Right lobe of liver (tissue), 6 donors: ENCODE data around the gene SLC4A4. TPM values are rescaled to one million over a fixed set of nuclear protein-coding genes. Genes with fewer than 3 reads are reported as not detected.

Experiments
- ATAC-seq, 4 donors: fragments of 200-7000 bp; cut with Tn5 transposase; one replicate each; pipeline ENCODE4 v1.9.1; 2020; ENCODE audit warnings: mild to moderate bottlenecking in 4 of 4, moderate library complexity in 4 of 4
- DNase-seq, 3 donors: peaks; one replicate each; pipeline ENCODE4 v3.0.0-alpha.2; 2020
- H3K27ac ChIP-seq, 3 donors: fragments of 200-600 bp; one replicate each; pipeline ENCODE4 v1.8.0; 2022
- H3K27me3 ChIP-seq, 2 donors: fragments of 200-600 bp; one replicate each; pipeline ENCODE4 v1.8.0; 2022
- H3K36me3 ChIP-seq, 4 donors: fragments of 200-600 bp; sonication (generic) in 1 of 4; one replicate each; pipeline versions ENCODE4 v1.5.1 to v1.8.0; 2017 to 2022; ENCODE audit warnings: control low read depth in 1 of 4
- H3K4me1 ChIP-seq, 4 donors: fragments of 200-600 bp; sonication (generic) in 1 of 4; one replicate each; pipeline versions ENCODE4 v1.5.1 to v1.8.0; 2017 to 2022; ENCODE audit warnings: control low read depth in 1 of 4
- H3K4me3 ChIP-seq, 3 donors: fragments of 200-600 bp; one replicate each; pipeline ENCODE4 v1.8.0; 2022
- H3K9me3 ChIP-seq, 4 donors: fragments of 200-600 bp; sonication (generic) in 1 of 4; one replicate each; pipeline versions ENCODE4 v1.5.1 to v1.8.0; 2017 to 2022; ENCODE audit warnings: control low read depth in 1 of 4
- POLR2A ChIP-seq: fragments of 450-650 bp; IDR thresholded peaks from one replicate; pipeline ENCODE4 v1.6.1; 2017; ENCODE audit warnings: antibody characterized with exemption, mild to moderate bottlenecking
- WGBS: methylation state at CpG from one replicate; pipeline ENCODE4 v1.1.6; 2018; ENCODE audit warnings: low coverage, low lambda C conversion rate; ENCODE audit not compliant: insufficient coverage; ENCODE audit errors: missing lambda C conversion rate; 5-methylcytosine and 5-hydroxymethylcytosine counted together
- intact Hi-C, 2 donors: fragments of 100-400 bp; cut with DNase I; formaldehyde crosslinking; loops; one replicate each; pipeline versions ENCODE4 v1.11.2 to v1.14.1; 2022
- total RNA-seq, 6 experiments: library from RNA; depleted of rRNA in 2 of 6; stranded (reverse); fragments of >200 nt in 2 of 6; fragmentation: NEBNext Ultra II Directional in 3 of 6; extraction: Animal tissue kit (Norgen Biotek cat#: 25700) in 3 of 6; gene quantifications; one replicate each; pipeline versions ENCODE4 v1.1.0 to v1.2.4, GENCODE V29; 2016 to 2023
- TF ChIP-seq, protein P1 (sequence below), 4 donors: fragments of 200-600 bp in 3 of 4; fragments of 450-650 bp in 1 of 4; IDR thresholded peaks; one replicate each; pipeline versions ENCODE4 v1.5.1 to v1.8.0; 2016 to 2022; ENCODE audit warnings: antibody characterized with exemption in 4 of 4, mild to moderate bottlenecking in 2 of 4
- donor health status: DM: no; HTN: yes; CAD: no.
- donor health status: DM: no; HTN: no; CAD: no.
- donor health status: DM: no; HTN: no; CAD: no.
- donor health status: DM: no; HTN: yes; CAD: no.
- donor health status: DM: no; HTN: yes; CAD: no.

SLC4A4 gene
- total RNA-seq, 6 experiments from 2014 or later = 16.5 to 28.7 (median 24.4) TPM

DNA sequence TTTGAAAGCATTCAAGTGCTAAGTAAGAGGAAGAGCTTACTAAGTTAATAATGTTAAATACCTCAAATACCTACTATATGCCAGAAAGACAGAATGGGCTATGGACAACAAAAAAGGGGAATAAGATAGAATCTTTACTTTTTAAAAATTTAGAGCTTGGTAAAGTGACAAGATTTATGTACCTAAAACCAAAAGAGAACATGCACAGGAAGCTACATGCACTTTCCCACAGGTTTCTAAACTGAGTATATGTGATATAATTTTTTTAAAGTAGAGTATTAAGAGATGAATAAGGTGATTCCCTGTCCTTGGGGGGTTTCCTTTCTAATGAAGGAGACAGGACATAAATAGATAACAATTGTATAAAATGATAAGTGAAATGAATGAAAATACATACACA lies 30.7 kb downstream of the SLC4A4 start:
- no peak for DNase-seq
- TF ChIP-seq POLR2A = no peak
- TF ChIP-seq, protein P1, sequence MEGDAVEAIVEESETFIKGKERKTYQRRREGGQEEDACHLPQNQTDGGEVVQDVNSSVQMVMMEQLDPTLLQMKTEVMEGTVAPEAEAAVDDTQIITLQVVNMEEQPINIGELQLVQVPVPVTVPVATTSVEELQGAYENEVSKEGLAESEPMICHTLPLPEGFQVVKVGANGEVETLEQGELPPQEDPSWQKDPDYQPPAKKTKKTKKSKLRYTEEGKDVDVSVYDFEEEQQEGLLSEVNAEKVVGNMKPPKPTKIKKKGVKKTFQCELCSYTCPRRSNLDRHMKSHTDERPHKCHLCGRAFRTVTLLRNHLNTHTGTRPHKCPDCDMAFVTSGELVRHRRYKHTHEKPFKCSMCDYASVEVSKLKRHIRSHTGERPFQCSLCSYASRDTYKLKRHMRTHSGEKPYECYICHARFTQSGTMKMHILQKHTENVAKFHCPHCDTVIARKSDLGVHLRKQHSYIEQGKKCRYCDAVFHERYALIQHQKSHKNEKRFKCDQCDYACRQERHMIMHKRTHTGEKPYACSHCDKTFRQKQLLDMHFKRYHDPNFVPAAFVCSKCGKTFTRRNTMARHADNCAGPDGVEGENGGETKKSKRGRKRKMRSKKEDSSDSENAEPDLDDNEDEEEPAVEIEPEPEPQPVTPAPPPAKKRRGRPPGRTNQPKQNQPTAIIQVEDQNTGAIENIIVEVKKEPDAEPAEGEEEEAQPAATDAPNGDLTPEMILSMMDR (IDR thresholded peaks at IDR 0.05) = no peak
- no peaks in the 10 kb centered on the region for H3K9me3 ChIP-seq
- intact Hi-C loops = no loop called here
- no peak overlapping the region for H3K4me3 ChIP-seq
- no peak overlapping the region for H3K27ac ChIP-seq
- no peaks in the 10 kb centered on the region for H3K4me1 ChIP-seq
- H3K36me3 ChIP-seq = no peaks in the 10 kb centered on the region
- no peak for ATAC-seq
- H3K27me3 ChIP-seq = no peaks in the 10 kb centered on the region

DNA sequence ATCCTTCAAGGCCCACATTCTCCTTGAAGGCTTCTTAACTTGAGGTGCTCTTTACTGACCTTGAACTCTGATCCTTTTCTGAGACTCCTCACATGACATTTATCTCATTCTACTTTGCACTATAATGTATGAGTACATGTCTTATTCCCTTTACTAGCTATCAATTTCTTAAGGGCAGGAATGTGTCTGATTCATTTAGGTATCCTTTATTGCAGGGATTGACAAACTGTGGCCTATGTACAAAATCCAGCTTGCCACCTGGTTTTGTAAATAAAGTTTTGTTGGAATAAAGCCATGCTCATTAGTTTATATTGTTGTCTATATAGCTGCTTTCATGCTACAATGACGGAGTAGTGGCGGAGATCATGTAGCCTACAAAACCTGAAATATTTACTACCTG lies 36.7 kb downstream of the SLC4A4 start:
- TF ChIP-seq POLR2A = no peak
- TF ChIP-seq, protein P1 (IDR thresholded peaks at IDR 0.05) = no peak
- intact Hi-C loops = no loop called here
- no peaks in the 10 kb centered on the region for H3K27me3 ChIP-seq
- H3K36me3 ChIP-seq = no peaks in the 10 kb centered on the region
- DNase-seq (no peak), ATAC-seq (no peak)
- 90% methylated on average over 2 of the region's 2 CpGs for WGBS
- H3K27ac ChIP-seq = no peak overlapping the region
- no peaks in the 10 kb centered on the region for H3K9me3 ChIP-seq
- H3K4me1 ChIP-seq = no peaks in the 10 kb centered on the region
- H3K4me3 ChIP-seq = no peak overlapping the region

DNA sequence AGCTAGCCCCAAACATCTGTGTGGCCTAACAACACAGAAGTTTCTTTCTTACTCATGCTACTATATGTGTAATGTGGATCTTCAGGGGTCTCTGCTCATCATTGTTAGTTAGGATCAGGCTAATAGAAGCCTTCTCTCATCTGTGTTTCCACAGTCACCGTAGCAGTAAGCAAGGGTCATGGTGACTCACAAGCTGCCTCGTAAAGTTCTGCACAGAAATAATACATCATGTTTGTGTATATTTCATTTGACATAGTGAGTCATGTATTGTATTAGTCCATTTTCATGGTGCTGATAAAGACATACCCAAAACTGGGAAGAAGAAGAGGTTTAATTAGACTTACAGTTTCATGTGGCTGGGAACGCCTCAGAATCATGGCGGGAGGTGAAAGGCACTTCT lies 38.7 kb downstream of the SLC4A4 start:
- H3K4me1 ChIP-seq = peaks cover 0 to 7% (median 3%) of the 10 kb centered on the region in 4 donors
- intact Hi-C loops = no loop called here
- DNase-seq (no peak), ATAC-seq (no peak)
- no peak overlapping the region for H3K27ac ChIP-seq
- WGBS = 94% methylated on average over 4 of the region's 4 CpGs
- no peak for TF ChIP-seq POLR2A
- TF ChIP-seq, protein P1 (IDR thresholded peaks at IDR 0.05) = no peak
- H3K27me3 ChIP-seq = no peaks in the 10 kb centered on the region
- no peaks in the 10 kb centered on the region for H3K9me3 ChIP-seq
- H3K4me3 ChIP-seq = no peak overlapping the region
- H3K36me3 ChIP-seq = no peaks in the 10 kb centered on the region

DNA sequence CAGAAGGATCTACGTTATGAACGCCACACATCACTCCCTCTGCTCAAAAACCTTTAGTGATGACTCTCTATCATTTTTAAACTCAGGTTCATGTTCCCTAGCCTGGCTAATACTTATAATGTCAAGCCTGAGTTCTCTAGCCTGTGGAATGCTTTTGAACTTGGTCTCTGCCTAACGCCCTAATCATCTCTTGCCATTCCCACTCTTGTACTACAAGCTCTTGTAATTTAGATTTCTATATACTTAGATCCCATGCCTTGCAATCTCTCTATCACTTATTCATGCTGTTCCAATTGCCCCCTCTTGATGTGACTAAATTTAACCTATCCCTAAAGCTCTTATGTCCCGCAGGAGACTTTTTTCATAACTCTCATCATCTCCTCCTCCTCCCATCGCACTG lies 40.3 kb downstream of the SLC4A4 start:
- no peak overlapping the region for H3K4me3 ChIP-seq
- TF ChIP-seq, protein P1 (IDR thresholded peaks at IDR 0.05) = no peak
- TF ChIP-seq POLR2A = no peak
- no peaks in the 10 kb centered on the region for H3K9me3 ChIP-seq
- no peak for ATAC-seq
- H3K4me1 ChIP-seq = peaks cover 0 to 20% (median 3%) of the 10 kb centered on the region in 4 donors
- WGBS = 94% methylated on average over 5 of the region's 5 CpGs
- no peak overlapping the region for H3K27ac ChIP-seq
- DNase-seq = no peak
- no peaks in the 10 kb centered on the region for H3K27me3 ChIP-seq
- no peaks in the 10 kb centered on the region for H3K36me3 ChIP-seq
- intact Hi-C loops = no loop called here

DNA sequence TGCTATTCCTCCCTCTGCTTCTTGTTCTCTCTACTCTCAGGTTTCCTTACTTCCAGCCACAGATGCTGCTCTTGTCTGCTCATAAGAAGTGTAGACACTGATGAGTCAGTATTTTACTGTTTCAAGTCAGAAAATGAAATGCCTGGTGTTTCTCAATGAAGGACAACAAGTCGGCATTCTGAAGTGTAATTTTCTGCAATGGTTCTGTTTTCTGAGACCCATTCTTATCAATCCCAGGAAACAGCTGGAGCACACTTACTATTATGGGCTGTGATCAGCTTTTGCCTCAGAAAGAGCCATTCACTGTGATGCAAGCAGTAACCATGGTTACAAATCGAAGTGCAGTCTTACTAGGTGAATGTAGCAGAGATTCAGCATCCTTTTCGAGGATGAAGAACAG lies 42.0 kb downstream of the SLC4A4 start:
- no peak overlapping the region for H3K4me3 ChIP-seq
- no peaks in the 10 kb centered on the region for H3K27me3 ChIP-seq
- no peak for DNase-seq
- no peak for ATAC-seq
- H3K9me3 ChIP-seq = no peaks in the 10 kb centered on the region
- WGBS = 73% methylated on average over 3 of the region's 3 CpGs
- H3K4me1 ChIP-seq = peaks cover 0 to 20% (median 3%) of the 10 kb centered on the region in 4 donors
- intact Hi-C loops = no loop called here
- H3K27ac ChIP-seq = no peak overlapping the region
- H3K36me3 ChIP-seq = no peaks in the 10 kb centered on the region
- TF ChIP-seq POLR2A = no peak
- TF ChIP-seq, protein P1 (IDR thresholded peaks at IDR 0.05) = no peak
